MCF 10A (cell line): Measurements from ENCODE around the gene NOM1. TPM values are rescaled to one million over a fixed set of nuclear protein-coding genes. Genes with fewer than 3 reads are reported as not detected.
"Not testable (repeated sequence)": the region's sequence is repeated elsewhere in the genome, so short reads cannot be mapped to it uniquely, and the experiment has no call there.

Experiments used
- BruUV-seq: library from RNA; stranded (reverse); fragments of 400-500 nt; replicated peaks from 2 replicates; lab custom pipeline; 2021; lab: Mats Ljungman, UMichigan
- CTCF ChIA-PET: fragments of 300-600 bp; sonication (Branson Sonifier 250); formaldehyde crosslinking; extraction: SDS; loops from one replicate; lab custom pipeline; 2021; ENCODE audit warnings: antibody characterized with exemption, inconsistent platforms; lab: Yijun Ruan, JAX
- POLR2A ChIA-PET: fragments of 300-600, 350-650 bp; sonication (Branson Sonifier 250); formaldehyde crosslinking; extraction: SDS; loops from one replicate; lab custom pipeline; 2020; ENCODE audit warnings: antibody characterized with exemption, inconsistent platforms; lab: Yijun Ruan, JAX
- DNase-seq: peaks from one replicate; pipeline ENCODE4 v3.0.0-alpha.2; 2018; ENCODE audit not compliant: unreplicated experiment
- H3K27ac Mint-ChIP-seq: one replicate; pipeline ENCODE4 v1.8.0; 2022; ENCODE audit warnings: mild to moderate bottlenecking, low read depth, mixed read lengths; ENCODE audit not compliant: unreplicated experiment
- H3K27me3 Mint-ChIP-seq: one replicate; pipeline ENCODE4 v1.8.0; 2022; ENCODE audit warnings: mixed read lengths; ENCODE audit not compliant: insufficient read depth, unreplicated experiment
- H3K36me3 Mint-ChIP-seq: one replicate; pipeline ENCODE4 v1.8.0; 2022; ENCODE audit warnings: mild to moderate bottlenecking, moderate library complexity, mixed read lengths; ENCODE audit not compliant: insufficient read depth, unreplicated experiment
- H3K4me1 Mint-ChIP-seq: one replicate; pipeline ENCODE4 v1.8.0; 2022; ENCODE audit warnings: mixed read lengths; ENCODE audit not compliant: insufficient read depth, unreplicated experiment
- H3K4me3 Mint-ChIP-seq: one replicate; pipeline ENCODE4 v1.8.0; 2022; ENCODE audit warnings: mild to moderate bottlenecking, moderate library complexity, mixed read lengths; ENCODE audit not compliant: unreplicated experiment
- H3K9me3 Mint-ChIP-seq: one replicate; pipeline ENCODE4 v1.8.0; 2022; ENCODE audit warnings: mixed read lengths; ENCODE audit not compliant: unreplicated experiment
- CTCF ChIP-seq: fragments of 200-600 bp; IDR thresholded peaks from one replicate; pipeline ENCODE4 v1.8.0; 2022; ENCODE audit warnings: antibody characterized with exemption, mild to moderate bottlenecking; ENCODE audit not compliant: unreplicated experiment
- intact Hi-C: fragments of 100-400 bp; cut with micrococcal nuclease; formaldehyde crosslinking; loops from 2 replicates; pipeline ENCODE4 v1.14.1; 2022
- total RNA-seq: library from RNA; stranded (reverse); gene quantifications from 2 replicates; pipeline ENCODE4 v1.2.3, GENCODE V29; 2022

The NOM1 gene
- total RNA-seq, 1 experiment from 2014 or later: 34.1 TPM

GRCh38 chr7:156948361-156948760 is 1.2 kb upstream of the NOM1 start:
- Mint-ChIP-seq H3K4me3 (no peak overlapping the region), H3K27me3 (no peaks in the 10 kb centered on the region), H3K9me3 (no peaks in the 10 kb centered on the region), H3K4me1 (peaks cover 18% of the 10 kb centered on the region), H3K27ac (no peak overlapping the region), H3K36me3 (peaks cover 24% of the 10 kb centered on the region)
- ChIA-PET POLR2A (interaction anchor here (0.6 to 4.4 kb wide), 2 partner anchors 55 to 251 kb away, joined by 3 to 45 read pairs; partner anchors contain the start of gene LMBR1), CTCF (interaction anchor here (0.7 to 2.7 kb wide), 3 partner anchors 8 to 241 kb away, joined by 3 to 10 read pairs (median 6); partner anchors contain the start of gene LMBR1)
- DNase-seq: no peak
- BruUV-seq: no TSS peak
- TF ChIP-seq CTCF: no peak
- intact Hi-C loops: no loop called here

- peak; percentile 29 for DNase-seq
- TF ChIP-seq CTCF: no peak
- BruUV-seq: no TSS peak
- H3K4me3 Mint-ChIP-seq: peak overlapping the region; percentile 90
- H3K4me1 Mint-ChIP-seq: peaks cover 11% of the 10 kb centered on the region
- H3K27me3 Mint-ChIP-seq: no peaks in the 10 kb centered on the region
- peaks cover 45% of the 10 kb centered on the region for H3K36me3 Mint-ChIP-seq
- CTCF ChIA-PET: interaction anchor here (0.5 to 2.7 kb wide), 15 partner anchors 13 to 437 kb away, joined by 3 to 10 read pairs (median 5); partner anchors contain the start of gene LMBR1
- no peaks in the 10 kb centered on the region for H3K9me3 Mint-ChIP-seq
- intact Hi-C loops: loop anchor here (2.0 to 5.0 kb wide), 3 partner anchors 58 to 1153 kb away; partner anchors contain the start of gene LMBR1
- H3K27ac Mint-ChIP-seq: peak overlapping the region; percentile 65
- POLR2A ChIA-PET: interaction anchor here (0.7 to 4.4 kb wide), 17 partner anchors 19 to 389 kb away, joined by 3 to 45 read pairs (median 5); partner anchors contain the start of genes DNAJB6, LMBR1 and MNX1
These were observed 908 bp downstream of the NOM1 start for GRCh38 chr7:156950381-156950858.

- POLR2A ChIA-PET: interaction anchor here (0.8 kb wide), 1 partner anchor 15 kb away, joined by 3 read pairs; no protein-coding TSS in a partner anchor
- Mint-ChIP-seq H3K36me3 (peaks cover 61% of the 10 kb centered on the region), H3K4me1 (peaks cover 11% of the 10 kb centered on the region)
- H3K27ac Mint-ChIP-seq, BruUV-seq, H3K27me3 Mint-ChIP-seq, H3K4me3 Mint-ChIP-seq, DNase-seq, CTCF ChIA-PET, H3K9me3 Mint-ChIP-seq: not testable (repeated sequence)
- intact Hi-C loops: loop anchor here (5.0 kb wide), 2 partner anchors 126 to 1156 kb away; no protein-coding TSS in a partner anchor
These were observed 3.7 kb downstream of the NOM1 start for GRCh38 chr7:156953215-156953614.

GRCh38 chr7:156954941-156955340 is 5.4 kb downstream of the NOM1 start:
- intact Hi-C loops: loop anchor here (5.0 kb wide), 2 partner anchors 128 to 1158 kb away; no protein-coding TSS in a partner anchor
- Mint-ChIP-seq H3K4me1 (peaks cover 11% of the 10 kb centered on the region), H3K9me3 (no peaks in the 10 kb centered on the region), H3K27ac (peak overlapping the region; percentile 64), H3K27me3 (no peaks in the 10 kb centered on the region), H3K36me3 (peaks cover 79% of the 10 kb centered on the region), H3K4me3 (no peak overlapping the region)
- CTCF ChIA-PET: interaction anchor here (1.2 to 1.8 kb wide), 2 partner anchors 12 to 14 kb away, joined by 3 to 4 read pairs; no protein-coding TSS in a partner anchor
- POLR2A ChIA-PET: interaction anchor here (0.6 to 1.0 kb wide), 4 partner anchors 14 to 546 kb away, joined by 3 to 4 read pairs (median 3); no protein-coding TSS in a partner anchor
- no peak for DNase-seq
- no peak for TF ChIP-seq CTCF
- no TSS peak for BruUV-seq
